Stimulated activated CD8-positive, alpha-beta memory T cell treated with anti-CD3 and anti-CD28 coated beads, Interleukin-7, amount 100 ng/mL, for 1 hour (primary cell): ENCODE results near the gene LRP1-AS.

Experiments
- DNase-seq, 2 donors: peaks; one replicate each; pipeline ENCODE4 v3.0.0-alpha.2; 2020; ENCODE audit warnings: low read depth in 2 of 2

Gene LRP1-AS

GRCh38 chr12:57180321-57180989 is 33.0 kb upstream of the LRP1-AS start:
- no peak for DNase-seq

GRCh38 chr12:57179331-57180086 is 32.1 kb upstream of the LRP1-AS start:
- DNase-seq, result no peak

GRCh38 chr12:57178213-57178612 is 30.8 kb upstream of the LRP1-AS start:
- DNase-seq, result no peak

- no peak for DNase-seq
These were observed 29.9 kb upstream of the LRP1-AS start for GRCh38 chr12:57177354-57177753.

GRCh38 chr12:57176846-57177245 is 29.4 kb upstream of the LRP1-AS start:
- DNase-seq, result no peak

GRCh38 chr12:57176139-57176477 is 28.7 kb upstream of the LRP1-AS start:
- no peak for DNase-seq

- no peak for DNase-seq
These were observed 28.2 kb upstream of the LRP1-AS start for GRCh38 chr12:57175428-57176138.

- DNase-seq, result no peak
These were observed 26.3 kb upstream of the LRP1-AS start for GRCh38 chr12:57173683-57174082.

GRCh38 chr12:57173089-57173488 is 25.7 kb upstream of the LRP1-AS start:
- no peak for DNase-seq

- DNase-seq, result no peak
These were observed 24.2 kb upstream of the LRP1-AS start for GRCh38 chr12:57171668-57172067.

GRCh38 chr12:57170927-57171326 is 23.5 kb upstream of the LRP1-AS start:
- no peak for DNase-seq

- no peak for DNase-seq
These were observed 23.0 kb upstream of the LRP1-AS start for GRCh38 chr12:57170408-57170807.

GRCh38 chr12:57169969-57170368 is 22.6 kb upstream of the LRP1-AS start:
- no peak for DNase-seq

GRCh38 chr12:57169046-57169795 is 21.8 kb upstream of the LRP1-AS start:
- no peak for DNase-seq

- no peak for DNase-seq
These were observed 20.6 kb upstream of the LRP1-AS start for GRCh38 chr12:57168058-57168457.

- no peak for DNase-seq
These were observed 19.6 kb upstream of the LRP1-AS start for GRCh38 chr12:57166971-57167371.

- DNase-seq, result no peak
These were observed 18.3 kb upstream of the LRP1-AS start for GRCh38 chr12:57165741-57166140.

- DNase-seq, result no peak
These were observed 17.7 kb upstream of the LRP1-AS start for GRCh38 chr12:57164966-57165625.

GRCh38 chr12:57164454-57164853 is 17.0 kb upstream of the LRP1-AS start:
- no peak for DNase-seq

GRCh38 chr12:57162553-57163125 is 15.2 kb upstream of the LRP1-AS start:
- DNase-seq, result no peak

GRCh38 chr12:57161491-57161890 is 14.1 kb upstream of the LRP1-AS start:
- DNase-seq, result no peak
